Activated CD4-positive, CD25-positive, alpha-beta regulatory T cell treated with anti-CD3 and anti-CD28 coated beads, Interleukin-2, amount 50 U/mL, for 16 hours (primary cell): ENCODE data around the gene TNS1.

ENCODE experiments used
- DNase-seq: peaks from one replicate; pipeline ENCODE4 v3.0.0-alpha.2; 2020; ENCODE audit warnings: low read depth, low spot score

Gene TNS1

GRCh38 chr2:217899231-217900009 is 103.4 kb downstream of the TNS1 start:
- no peak for DNase-seq

- no peak for DNase-seq
Measured at GRCh38 chr2:217897816-217898806, 104.7 kb downstream of the TNS1 start.

- no peak for DNase-seq
Measured at GRCh38 chr2:217897091-217897715, 105.6 kb downstream of the TNS1 start.

- DNase-seq: no peak
Measured at GRCh38 chr2:217895070-217895635, 107.6 kb downstream of the TNS1 start.

- no peak for DNase-seq
Measured at GRCh38 chr2:217893440-217893839, 109.4 kb downstream of the TNS1 start.

- DNase-seq: no peak
Measured at GRCh38 chr2:217892560-217892959, 110.2 kb downstream of the TNS1 start.

GRCh38 chr2:217890445-217890844 is 112.3 kb downstream of the TNS1 start:
- DNase-seq: no peak

- DNase-seq: no peak
Measured at GRCh38 chr2:217889656-217890055, 113.1 kb downstream of the TNS1 start.

- DNase-seq: no peak
Measured at GRCh38 chr2:217887841-217888701, 114.7 kb downstream of the TNS1 start.

- DNase-seq: peak; percentile 17
Measured at GRCh38 chr2:217886720-217887309, 116.0 kb downstream of the TNS1 start.

GRCh38 chr2:217886091-217886490 is 116.7 kb downstream of the TNS1 start:
- no peak for DNase-seq

GRCh38 chr2:217884985-217885384 is 117.8 kb downstream of the TNS1 start:
- no peak for DNase-seq

GRCh38 chr2:217880891-217881290 is 121.9 kb downstream of the TNS1 start:
- DNase-seq: no peak

GRCh38 chr2:217880287-217880889 is 122.4 kb downstream of the TNS1 start:
- no peak for DNase-seq

- DNase-seq: no peak
Measured at GRCh38 chr2:217878915-217879590, 123.7 kb downstream of the TNS1 start.

GRCh38 chr2:217877866-217878265 is 124.9 kb downstream of the TNS1 start:
- DNase-seq: no peak

GRCh38 chr2:217876253-217876570 is 126.6 kb downstream of the TNS1 start:
- no peak for DNase-seq

GRCh38 chr2:217875556-217876252 is 127.1 kb downstream of the TNS1 start:
- DNase-seq: no peak

- DNase-seq: no peak
Measured at GRCh38 chr2:217875138-217875537, 127.7 kb downstream of the TNS1 start.
